Measurements from ENCODE around the gene HSF4. TPM values are rescaled to one million over a fixed set of nuclear protein-coding genes. Genes with fewer than 3 reads are reported as not detected.
A peak's percentile ranks its signal among the peaks of the same experiment; 100 is the strongest.

HSF4 gene
- total RNA-seq, 4 donors from 2014 or later: 9.0 to 111 (median 29.7) TPM

DNA sequence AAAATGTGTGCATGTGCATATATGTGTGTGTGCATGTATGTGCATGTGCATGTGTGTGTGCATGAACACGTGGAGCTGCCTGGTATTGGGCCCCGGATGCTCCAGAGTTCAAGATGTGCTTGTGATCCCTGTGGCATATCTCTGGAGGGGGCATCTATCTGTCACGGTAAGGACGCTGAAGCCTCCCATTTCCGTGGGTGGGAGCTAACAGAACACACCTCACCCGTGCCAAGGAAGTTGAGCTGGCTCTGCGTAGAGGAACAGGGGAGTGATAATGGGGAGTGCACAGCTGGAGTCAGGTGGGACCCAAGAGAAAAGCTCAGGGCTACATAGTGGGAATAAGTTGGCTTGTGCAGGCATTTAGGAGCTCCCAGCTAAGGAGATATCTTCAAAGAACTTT is 47.1 kb downstream of the HSF4 start:
- H3K9me3 ChIP-seq: no peaks in the 10 kb centered on the region
- ATAC-seq (no peak), DNase-seq (no peak)
- in situ Hi-C loops (cut with MboI; ENCODE audit: low sequenced_read_pairs in 4 of 4): no loop called here
- TF ChIP-seq, protein P1, sequence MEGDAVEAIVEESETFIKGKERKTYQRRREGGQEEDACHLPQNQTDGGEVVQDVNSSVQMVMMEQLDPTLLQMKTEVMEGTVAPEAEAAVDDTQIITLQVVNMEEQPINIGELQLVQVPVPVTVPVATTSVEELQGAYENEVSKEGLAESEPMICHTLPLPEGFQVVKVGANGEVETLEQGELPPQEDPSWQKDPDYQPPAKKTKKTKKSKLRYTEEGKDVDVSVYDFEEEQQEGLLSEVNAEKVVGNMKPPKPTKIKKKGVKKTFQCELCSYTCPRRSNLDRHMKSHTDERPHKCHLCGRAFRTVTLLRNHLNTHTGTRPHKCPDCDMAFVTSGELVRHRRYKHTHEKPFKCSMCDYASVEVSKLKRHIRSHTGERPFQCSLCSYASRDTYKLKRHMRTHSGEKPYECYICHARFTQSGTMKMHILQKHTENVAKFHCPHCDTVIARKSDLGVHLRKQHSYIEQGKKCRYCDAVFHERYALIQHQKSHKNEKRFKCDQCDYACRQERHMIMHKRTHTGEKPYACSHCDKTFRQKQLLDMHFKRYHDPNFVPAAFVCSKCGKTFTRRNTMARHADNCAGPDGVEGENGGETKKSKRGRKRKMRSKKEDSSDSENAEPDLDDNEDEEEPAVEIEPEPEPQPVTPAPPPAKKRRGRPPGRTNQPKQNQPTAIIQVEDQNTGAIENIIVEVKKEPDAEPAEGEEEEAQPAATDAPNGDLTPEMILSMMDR (IDR thresholded peaks at IDR 0.05 in 4 of 5, conservative IDR thresholded peaks at IDR 0.05 in 1 of 5): no peak
- no peak for TF ChIP-seq POLR2A (IDR thresholded peaks at IDR 0.05)
- H3K27me3 ChIP-seq: no peaks in the 10 kb centered on the region
- H3K4me1 ChIP-seq: peaks cover 38 to 43% of the 10 kb centered on the region in 2 donors
- H3K4me3 ChIP-seq: no peak overlapping the region
- intact Hi-C loops (cut with DNase I; ENCODE audit: low total_unique reads): no loop called here
- no peak overlapping the region for H3K27ac ChIP-seq
- H3K36me3 ChIP-seq: no peaks in the 10 kb centered on the region

GRCh38 chr16:67212766-67213165 is 48.2 kb downstream of the HSF4 start:
- no peaks in the 10 kb centered on the region for H3K36me3 ChIP-seq
- no peaks in the 10 kb centered on the region for H3K27me3 ChIP-seq
- ATAC-seq (no peak), DNase-seq (no peak)
- peaks cover 33 to 34% of the 10 kb centered on the region in 2 donors for H3K4me1 ChIP-seq
- intact Hi-C loops (cut with DNase I; ENCODE audit: low total_unique reads) (no loop called here), in situ Hi-C loops (cut with MboI; ENCODE audit: low sequenced_read_pairs in 4 of 4) (no loop called here)
- H3K9me3 ChIP-seq: no peaks in the 10 kb centered on the region
- TF ChIP-seq, protein P1 (IDR thresholded peaks at IDR 0.05 in 4 of 5, conservative IDR thresholded peaks at IDR 0.05 in 1 of 5): no peak
- TF ChIP-seq POLR2A (IDR thresholded peaks at IDR 0.05): no peak
- H3K27ac ChIP-seq: peak overlapping the region in 1 of 4 donors; percentile 57
- H3K4me3 ChIP-seq: no peak overlapping the region

DNA sequence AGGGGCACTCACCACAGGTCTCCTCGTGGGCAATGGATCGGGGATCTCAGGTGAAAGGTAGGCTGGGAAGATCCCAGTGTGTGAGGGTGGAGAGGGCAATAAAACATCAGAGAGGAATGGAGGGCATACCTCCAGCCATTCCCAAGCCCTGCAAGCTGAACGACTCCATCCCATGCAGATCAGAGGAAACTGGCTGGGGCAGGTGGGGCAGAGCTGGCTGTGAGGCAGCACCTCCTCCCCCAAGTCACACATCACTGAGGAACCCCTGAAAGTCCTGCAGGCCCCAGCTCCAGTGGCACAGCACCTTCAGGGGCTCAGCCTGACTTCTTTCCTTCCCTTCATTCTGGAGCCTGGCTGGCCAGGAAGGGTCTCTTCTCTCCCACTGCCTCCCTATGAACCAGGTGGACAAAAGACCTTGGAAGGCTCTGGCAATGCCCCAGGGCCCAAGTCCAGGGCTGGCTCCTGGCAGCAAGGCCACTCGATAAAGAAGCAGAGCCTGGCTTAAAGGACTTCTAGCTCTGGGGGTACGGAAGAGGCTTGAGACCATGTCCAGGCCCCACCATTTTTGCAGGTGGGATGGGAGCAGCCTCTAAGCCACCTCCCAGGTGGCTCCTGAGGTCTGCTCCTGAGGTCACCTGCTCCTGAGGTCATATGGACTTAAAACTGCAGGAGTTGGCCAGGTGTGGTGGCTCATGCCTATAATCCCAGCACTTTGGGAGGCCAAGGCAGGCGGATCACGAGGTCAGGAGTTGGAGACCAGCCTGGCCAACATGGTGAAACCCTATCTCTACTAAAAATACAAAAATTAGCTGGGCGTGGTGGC is 48.9 kb downstream of the HSF4 start:
- Histone ChIP-seq H3K27ac (peak overlapping the region; percentile 48 to 61 (median 56)), H3K27me3 (no peaks in the 10 kb centered on the region), H3K4me3 (no peak overlapping the region), H3K9me3 (no peaks in the 10 kb centered on the region), H3K36me3 (no peaks in the 10 kb centered on the region), H3K4me1 (peaks cover 27 to 28% of the 10 kb centered on the region in 2 donors)
- intact Hi-C loops (cut with DNase I; ENCODE audit: low total_unique reads): no loop called here
- in situ Hi-C loops (cut with MboI; ENCODE audit: low sequenced_read_pairs in 4 of 4): no loop called here
- TF ChIP-seq POLR2A (IDR thresholded peaks at IDR 0.05): no peak
- TF ChIP-seq, protein P1 (IDR thresholded peaks at IDR 0.05 in 4 of 5, conservative IDR thresholded peaks at IDR 0.05 in 1 of 5): no peak
- ATAC-seq (peak; percentile 21 to 34), DNase-seq (peak; percentile 27 to 61)

DNA sequence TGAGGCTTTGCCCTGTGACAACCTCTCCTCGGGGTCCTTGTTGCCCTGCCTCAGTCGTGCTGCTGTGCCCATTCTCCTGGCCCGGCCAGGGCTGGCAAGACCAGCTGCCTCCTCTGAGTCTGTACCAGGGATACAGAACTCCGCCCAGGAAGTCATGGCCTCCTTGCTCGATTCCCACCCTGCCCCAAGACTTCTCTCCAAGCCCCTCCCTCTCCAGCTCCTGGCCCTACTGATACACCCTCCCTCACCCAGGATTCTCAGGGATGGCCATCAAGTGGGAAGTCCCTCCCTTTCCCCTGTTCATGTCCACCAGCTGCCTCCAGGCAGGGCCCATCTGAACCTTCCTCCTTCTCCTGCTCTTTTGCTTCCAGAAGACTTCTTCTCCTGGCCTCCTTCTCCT is 51.2 kb downstream of the HSF4 start:
- no peak for TF ChIP-seq POLR2A (IDR thresholded peaks at IDR 0.05)
- TF ChIP-seq, protein P1 (IDR thresholded peaks at IDR 0.05 in 4 of 5, conservative IDR thresholded peaks at IDR 0.05 in 1 of 5): no peak
- no peaks in the 10 kb centered on the region for H3K36me3 ChIP-seq
- in situ Hi-C loops (cut with MboI; ENCODE audit: low sequenced_read_pairs in 4 of 4): no loop called here
- H3K9me3 ChIP-seq: no peaks in the 10 kb centered on the region
- H3K27me3 ChIP-seq: no peaks in the 10 kb centered on the region
- ATAC-seq (no peak), DNase-seq (no peak)
- intact Hi-C loops (cut with DNase I; ENCODE audit: low total_unique reads): no loop called here
- no peak overlapping the region for H3K27ac ChIP-seq
- H3K4me1 ChIP-seq: peaks cover 18 to 19% of the 10 kb centered on the region in 2 donors
- H3K4me3 ChIP-seq: no peak overlapping the region

Data from gastrocnemius medialis (tissue), 4 donors.